Effector memory CD4-positive, alpha-beta T cell (primary cell): ENCODE data around the gene PRKG1.
"Not testable (repeated sequence)": the region's sequence is repeated elsewhere in the genome, so short reads cannot be mapped to it uniquely, and the experiment has no call there.

Experiments used
- DNase-seq, 3 donors: peaks; one replicate each; pipeline ENCODE4 v3.0.0-alpha.2; 2020
- H3K27ac ChIP-seq: 2 replicates; pipeline ENCODE4 v1.7.0; 2013; ENCODE audit warnings: mild to moderate bottlenecking, low read length, moderate library complexity; ENCODE audit not compliant: insufficient read depth, poor library complexity, severe bottlenecking
- H3K27me3 ChIP-seq: replicated peaks from 2 replicates; pipeline ENCODE4 v1.7.0; 2013; ENCODE audit warnings: mild to moderate bottlenecking, low read length; ENCODE audit not compliant: insufficient read depth, control insufficient read depth, poor library complexity, severe bottlenecking
- H3K36me3 ChIP-seq: 2 replicates; pipeline ENCODE4 v1.7.0; 2013; ENCODE audit warnings: mild to moderate bottlenecking, low read length, moderate library complexity; ENCODE audit not compliant: control insufficient read depth, insufficient read depth
- H3K4me1 ChIP-seq: 2 replicates; pipeline ENCODE4 v1.7.0; 2013; ENCODE audit warnings: low read length, mild to moderate bottlenecking; ENCODE audit not compliant: control insufficient read depth, insufficient read depth, poor library complexity, severe bottlenecking
- H3K4me3 ChIP-seq: 2 replicates; pipeline ENCODE4 v1.7.0; 2013; ENCODE audit warnings: low read length, low read depth, mild to moderate bottlenecking; ENCODE audit not compliant: insufficient read depth, poor library complexity, severe bottlenecking
- H3K9me3 ChIP-seq: 2 replicates; pipeline ENCODE4 v1.7.0; 2013; ENCODE audit warnings: mild to moderate bottlenecking, low read length, moderate library complexity; ENCODE audit not compliant: control insufficient read depth

Gene PRKG1

DNA sequence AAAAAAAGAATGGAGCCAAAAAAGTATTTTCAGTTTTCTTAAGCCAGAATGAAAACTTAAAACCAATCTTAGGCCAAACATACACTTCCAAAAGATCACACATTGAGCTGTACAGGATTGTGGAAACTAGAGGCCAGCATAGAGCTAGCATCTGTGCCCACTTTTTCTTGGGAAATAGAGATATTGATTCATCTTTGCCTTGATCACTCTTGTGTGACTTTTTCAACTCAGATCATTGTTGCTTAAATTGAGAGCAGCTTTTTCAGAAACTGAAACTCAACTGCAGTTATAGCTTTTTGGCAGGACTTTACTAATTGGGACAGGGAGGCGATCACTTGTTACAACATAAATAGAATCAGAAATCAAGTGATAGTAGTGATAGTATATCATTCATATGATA, 132.2 kb downstream of the PRKG1 start:
- DNase-seq, result no peak
- no peak overlapping the region for H3K4me3 ChIP-seq
- no peaks in the 10 kb centered on the region for H3K27me3 ChIP-seq
- H3K4me1 ChIP-seq, result no peaks in the 10 kb centered on the region
- no peaks in the 10 kb centered on the region for H3K9me3 ChIP-seq
- H3K36me3 ChIP-seq, result no peaks in the 10 kb centered on the region
- no peak overlapping the region for H3K27ac ChIP-seq

DNA sequence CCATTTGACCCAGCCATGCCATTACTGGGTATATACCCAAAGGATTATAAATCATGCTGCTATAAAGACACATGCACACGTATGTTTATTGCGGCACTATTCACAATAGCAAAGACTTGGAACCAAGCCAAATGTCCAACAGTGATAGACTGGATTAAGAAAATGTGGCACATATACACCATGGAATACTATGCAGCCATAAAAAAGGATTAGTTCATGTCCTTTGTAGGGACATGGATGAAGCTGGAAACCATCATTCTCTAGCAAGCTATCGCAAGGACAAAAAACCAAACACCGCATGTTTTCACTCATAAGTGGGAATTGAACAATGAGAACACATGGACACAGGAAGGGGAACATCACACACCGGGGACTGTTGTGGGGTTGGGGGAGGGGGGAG, 138.7 kb downstream of the PRKG1 start:
- H3K27ac ChIP-seq, H3K27me3 ChIP-seq, DNase-seq, H3K9me3 ChIP-seq, H3K4me1 ChIP-seq, H3K4me3 ChIP-seq, H3K36me3 ChIP-seq: not testable (repeated sequence)

- Histone ChIP-seq H3K27me3 (no peaks in the 10 kb centered on the region), H3K36me3 (no peaks in the 10 kb centered on the region), H3K9me3 (no peaks in the 10 kb centered on the region), H3K4me3 (no peak overlapping the region), H3K27ac (no peak overlapping the region), H3K4me1 (no peaks in the 10 kb centered on the region)
- DNase-seq, result no peak
Observed at GRCh38 chr10:51214207-51215196, 140.2 kb downstream of the PRKG1 start.

- H3K9me3 ChIP-seq, result no peaks in the 10 kb centered on the region
- no peak for DNase-seq
- no peaks in the 10 kb centered on the region for H3K36me3 ChIP-seq
- H3K4me1 ChIP-seq, result no peaks in the 10 kb centered on the region
- no peak overlapping the region for H3K4me3 ChIP-seq
- no peak overlapping the region for H3K27ac ChIP-seq
- no peaks in the 10 kb centered on the region for H3K27me3 ChIP-seq
Observed at GRCh38 chr10:51215951-51216834, 141.9 kb downstream of the PRKG1 start.

DNA sequence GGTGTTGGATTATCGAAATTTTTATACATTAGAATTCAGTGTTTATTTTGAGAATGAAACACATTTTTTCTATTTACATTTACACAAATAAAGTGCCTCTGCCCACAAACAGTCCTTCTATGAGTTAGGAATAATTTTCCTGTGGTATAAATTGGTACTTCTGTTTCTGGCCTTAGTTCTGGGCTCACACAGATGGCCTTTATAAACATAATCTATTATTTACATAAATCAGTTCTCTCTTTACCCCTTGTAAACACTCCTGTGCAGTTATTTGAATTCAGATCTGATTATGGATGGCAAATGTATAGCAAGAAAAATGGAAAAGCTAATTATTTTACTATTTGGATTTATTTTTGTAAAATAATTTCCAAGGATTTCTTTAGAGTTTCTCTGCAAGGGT, 143.2 kb downstream of the PRKG1 start:
- Histone ChIP-seq H3K4me1 (no peaks in the 10 kb centered on the region), H3K36me3 (no peaks in the 10 kb centered on the region), H3K9me3 (no peaks in the 10 kb centered on the region), H3K27me3 (no peaks in the 10 kb centered on the region), H3K4me3 (no peak overlapping the region), H3K27ac (no peak overlapping the region)
- no peak for DNase-seq

DNA sequence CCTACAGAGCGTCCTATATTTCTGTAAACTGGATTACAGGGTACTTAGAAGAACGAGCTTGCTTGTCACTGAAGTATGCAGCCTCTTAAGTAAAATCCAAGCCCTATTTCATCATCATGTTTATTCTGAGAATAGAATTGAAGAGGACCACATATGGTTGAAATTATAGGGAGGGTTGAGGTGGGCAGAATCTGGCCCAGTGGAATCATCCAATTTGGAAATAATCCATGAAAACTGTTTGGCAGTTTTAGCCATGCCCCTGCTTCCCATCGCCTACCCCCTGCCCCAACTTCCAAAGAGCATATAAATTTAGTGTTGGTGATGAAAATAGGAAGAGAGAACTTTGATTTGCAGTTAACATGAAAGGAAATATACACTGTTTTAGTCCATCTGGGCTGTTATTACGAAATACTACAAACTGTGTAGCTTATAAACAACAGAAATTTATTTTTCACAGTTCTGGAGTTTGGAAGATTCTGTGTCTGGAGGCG, 150.4 kb downstream of the PRKG1 start:
- Histone ChIP-seq H3K27ac (no peak overlapping the region), H3K36me3 (no peaks in the 10 kb centered on the region), H3K27me3 (no peaks in the 10 kb centered on the region), H3K4me1 (no peaks in the 10 kb centered on the region), H3K4me3 (no peak overlapping the region), H3K9me3 (no peaks in the 10 kb centered on the region)
- DNase-seq, result no peak

DNA sequence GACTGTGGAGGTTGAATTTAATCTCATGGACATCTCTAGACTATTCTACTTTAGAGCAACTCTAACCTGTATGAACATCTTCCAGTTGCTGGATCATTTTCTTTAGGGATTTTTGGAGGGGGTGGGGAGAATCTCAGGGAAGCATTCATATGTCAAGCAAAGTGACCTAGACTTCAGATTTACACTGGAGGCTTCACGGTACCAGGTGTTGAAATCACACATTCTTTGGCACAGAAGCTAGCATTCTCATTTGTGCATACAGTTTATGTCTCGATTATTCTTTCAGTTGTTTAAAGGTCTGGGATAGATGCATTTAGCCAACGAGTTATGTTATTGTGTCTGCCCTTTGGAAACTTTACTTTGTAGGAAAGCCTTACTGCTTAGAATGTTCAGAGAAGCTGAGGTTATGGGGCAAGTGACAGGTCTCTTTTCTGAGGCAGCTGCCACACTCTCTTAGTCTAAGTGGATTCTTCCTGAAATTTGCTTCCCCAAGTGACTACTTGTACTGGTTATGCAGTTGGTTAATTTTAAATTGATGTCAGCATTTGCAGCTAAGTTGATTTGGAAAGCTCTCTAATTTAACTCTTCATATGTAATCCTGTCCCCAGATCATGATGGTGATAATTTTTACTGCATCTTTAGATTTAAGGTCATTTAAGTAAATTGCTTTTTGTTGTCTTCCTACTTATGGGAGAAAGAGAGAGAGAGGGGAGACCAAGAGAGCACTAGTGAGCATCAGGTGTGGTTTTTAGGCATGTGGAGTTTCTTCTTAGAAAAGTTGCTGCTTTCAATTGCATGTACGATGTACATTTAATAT, 153.8 kb downstream of the PRKG1 start:
- Histone ChIP-seq H3K27me3 (no peaks in the 10 kb centered on the region), H3K27ac (no peak overlapping the region), H3K4me1 (no peaks in the 10 kb centered on the region), H3K4me3 (no peak overlapping the region), H3K36me3 (no peaks in the 10 kb centered on the region), H3K9me3 (no peaks in the 10 kb centered on the region)
- no peak for DNase-seq

DNA sequence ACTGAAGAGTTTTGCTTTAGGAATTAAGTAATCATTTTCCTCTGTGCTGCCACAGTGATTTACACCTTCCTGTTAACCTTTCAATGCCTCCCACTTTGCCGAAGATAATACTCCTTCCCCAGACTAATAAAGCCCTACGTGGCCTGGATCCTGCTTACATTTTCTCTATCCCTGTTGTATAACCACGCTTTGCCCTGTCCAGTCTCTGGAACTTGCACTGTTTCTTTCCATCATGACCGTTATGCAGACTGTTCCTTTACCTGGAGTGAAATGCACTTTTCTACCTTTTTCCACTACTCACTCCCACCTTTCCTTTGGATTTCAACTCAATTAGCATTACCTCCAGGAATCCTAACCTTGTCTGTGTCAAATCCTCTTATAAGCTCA, 154.4 kb downstream of the PRKG1 start:
- H3K9me3 ChIP-seq, result no peaks in the 10 kb centered on the region
- DNase-seq, result no peak
- no peak overlapping the region for H3K27ac ChIP-seq
- H3K4me3 ChIP-seq, result no peak overlapping the region
- no peaks in the 10 kb centered on the region for H3K4me1 ChIP-seq
- H3K27me3 ChIP-seq, result no peaks in the 10 kb centered on the region
- H3K36me3 ChIP-seq, result no peaks in the 10 kb centered on the region

DNA sequence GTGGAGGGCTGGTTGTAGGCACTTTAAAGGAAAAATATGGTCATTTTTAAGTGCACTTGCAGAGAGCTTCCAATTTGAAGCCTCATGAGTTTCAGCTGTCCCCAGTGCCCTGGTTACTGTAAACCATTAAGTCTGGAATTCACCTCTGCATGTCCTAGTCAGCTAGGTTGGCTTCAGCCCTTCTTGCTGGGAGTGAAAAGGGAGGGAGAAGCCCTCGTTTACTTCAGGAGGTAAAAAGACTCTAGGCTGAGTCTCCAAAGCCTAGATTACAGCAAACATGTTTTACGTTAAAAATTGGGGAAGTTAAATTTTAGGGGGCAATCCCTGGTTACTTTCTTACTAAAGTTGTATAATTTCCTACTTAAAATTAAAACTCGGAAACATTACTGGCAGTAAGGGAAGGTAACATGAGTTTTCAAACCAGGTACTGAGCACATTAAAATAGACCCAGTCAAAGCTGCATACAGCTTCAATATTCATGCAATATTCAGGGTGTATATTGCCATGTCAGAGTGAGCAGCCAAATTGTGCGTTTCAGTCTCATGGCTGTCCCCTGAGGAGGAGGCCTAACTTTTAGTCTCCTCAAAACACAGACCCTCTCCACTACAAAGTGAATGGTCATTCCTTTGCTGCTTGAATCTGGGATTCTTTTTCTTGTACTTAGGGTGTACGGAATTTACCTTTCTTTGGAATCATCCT, 156.7 kb downstream of the PRKG1 start:
- no peak for DNase-seq
- Histone ChIP-seq H3K4me1 (no peaks in the 10 kb centered on the region), H3K27ac (no peak overlapping the region), H3K4me3 (no peak overlapping the region), H3K27me3 (no peaks in the 10 kb centered on the region), H3K9me3 (no peaks in the 10 kb centered on the region), H3K36me3 (no peaks in the 10 kb centered on the region)
